ENCODE data around the gene VCX3A. TPM values are rescaled to one million over a fixed set of nuclear protein-coding genes. Genes with fewer than 3 reads are reported as not detected.

The VCX3A gene
- total RNA-seq, 1 experiment from 2014 or later = 0.28 TPM

GRCh38 chrX:6498324-6498723 lies 36.6 kb downstream of the VCX3A start:
- no peak overlapping the region for H3K14ac ChIP-seq (ENCODE audit: insufficient read depth, low read length)
- no peaks in the 10 kb centered on the region for H4K20me1 ChIP-seq (ENCODE audit: control insufficient read depth, insufficient read depth, insufficient read length)
- WGBS (ENCODE audit: extremely low coverage, insufficient read length, low lambda C conversion rate) = no CpG with 5 or more reads among the region's 2 CpGs
- no peak overlapping the region for H3K27ac Mint-ChIP-seq
- no peak overlapping the region for H3K9ac ChIP-seq (ENCODE audit: extremely low read depth, insufficient read length, low read length)
- no peak overlapping the region for H3K18ac ChIP-seq (ENCODE audit: insufficient read length, low read depth, low read length)
- no peak overlapping the region for H3K4me2 ChIP-seq (ENCODE audit: insufficient read depth, insufficient read length, low read length)
- H4K91ac ChIP-seq (ENCODE audit: insufficient read length, low read depth, low read length) = no peak overlapping the region
- no peaks in the 10 kb centered on the region for H3K79me2 ChIP-seq (ENCODE audit: insufficient read depth, low read length)
- no peak overlapping the region for H4K5ac ChIP-seq (ENCODE audit: insufficient read length, low read depth, low read length)
- no peak for TF ChIP-seq CTCF (conservative IDR thresholded peaks at IDR 0.05)
- no peak overlapping the region for H2BK20ac ChIP-seq (ENCODE audit: low read depth, low read length, poor library complexity, severe bottlenecking)
- peaks cover 4% of the 10 kb centered on the region; the same call in 1 of the 2 replicates for H3K4me1 ChIP-seq (ENCODE audit: insufficient read depth, low read length)
- no peak overlapping the region for H3K27ac ChIP-seq (ENCODE audit: insufficient read length, low read depth, low read length)
- no peak overlapping the region for H2BK120ac ChIP-seq (ENCODE audit: low read depth, low read length, poor library complexity, severe bottlenecking)
- no peak overlapping the region for H2AFZ ChIP-seq (ENCODE audit: low read length)
- no peaks in the 10 kb centered on the region for H3K27me3 ChIP-seq (ENCODE audit: insufficient read depth, low read length)
- peaks cover 5 to 27% (median 9%) of the 10 kb centered on the region in 3 experiments; a peak in 5 of 7 replicates for H3K36me3 Mint-ChIP-seq (ENCODE audit: insufficient read depth in 1 of 3, low read depth in 3 of 3)
- H3K9me3 Mint-ChIP-seq = peaks cover 10 to 23% of the 10 kb centered on the region in 2 experiments; a peak in 4 of 5 replicates
- no peak overlapping the region for H3K4me3 Mint-ChIP-seq
- no peak overlapping the region for H3K23ac ChIP-seq (ENCODE audit: insufficient read length, low read depth, low read length)
- H2AK5ac ChIP-seq (ENCODE audit: insufficient read length, low read length) = no peak overlapping the region
- H2BK5ac ChIP-seq (ENCODE audit: insufficient read length, low read length) = no peak overlapping the region
- no peak overlapping the region for H4K8ac ChIP-seq (replicated peaks; ENCODE audit: insufficient read length, low read depth, low read length)
- H3K4me1 Mint-ChIP-seq = peaks cover 9 to 13% of the 10 kb centered on the region in 2 experiments
- no peak overlapping the region for H2BK12ac ChIP-seq (ENCODE audit: insufficient read length, low read depth, low read length)
- H3K79me1 ChIP-seq (ENCODE audit: insufficient read depth, low read depth, low read length, poor library complexity, severe bottlenecking) = no peaks in the 10 kb centered on the region
- no peak overlapping the region for H2BK15ac ChIP-seq (ENCODE audit: low read depth, low read length)
- H3K9me3 ChIP-seq (ENCODE audit: control insufficient read depth, low read depth, low read length) = no peaks in the 10 kb centered on the region
- H3T11ph ChIP-seq (ENCODE audit: low read length) = no peak overlapping the region
- no peaks in the 10 kb centered on the region; the same call in 1 of the 2 replicates for H3K27me3 Mint-ChIP-seq (ENCODE audit: low read depth)
- DNase-seq = no peak
- no peak overlapping the region for H3K56ac ChIP-seq (ENCODE audit: insufficient read length, low read depth, low read length)
- H3K4ac ChIP-seq (ENCODE audit: low read depth, low read length) = no peak overlapping the region
- H3K23me2 ChIP-seq (ENCODE audit: insufficient read length, low read depth, low read length, poor library complexity, severe bottlenecking) = no peaks in the 10 kb centered on the region

All from H9 (cell line).